ENCODE data around the gene SYNPO.

Gene SYNPO

DNA sequence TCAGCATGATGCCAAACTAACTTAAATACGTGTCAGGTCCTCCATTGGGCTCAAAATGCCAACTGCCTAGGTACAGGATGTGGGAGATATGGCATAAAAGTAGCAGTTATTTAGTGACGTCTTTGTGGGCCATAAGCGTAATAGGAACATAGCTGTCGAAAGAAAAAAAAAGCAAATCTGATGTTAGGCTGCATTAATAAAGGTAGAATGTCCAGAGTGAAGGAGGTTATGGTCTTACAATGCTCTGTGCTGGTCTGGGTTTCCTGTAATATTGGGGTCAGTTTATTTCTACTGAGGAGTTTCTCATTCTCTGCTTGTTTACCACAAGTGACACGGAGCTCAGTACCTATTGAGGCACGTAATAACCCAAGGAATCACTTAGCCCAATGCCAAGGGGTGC lies 33.4 kb upstream of the SYNPO start:
- H3K4me3 ChIP-seq (ENCODE audit: low read depth, low read length), result no peak overlapping the region
- no peak for DNase-seq (ENCODE audit: low read depth)
- TF ChIP-seq, protein P1, sequence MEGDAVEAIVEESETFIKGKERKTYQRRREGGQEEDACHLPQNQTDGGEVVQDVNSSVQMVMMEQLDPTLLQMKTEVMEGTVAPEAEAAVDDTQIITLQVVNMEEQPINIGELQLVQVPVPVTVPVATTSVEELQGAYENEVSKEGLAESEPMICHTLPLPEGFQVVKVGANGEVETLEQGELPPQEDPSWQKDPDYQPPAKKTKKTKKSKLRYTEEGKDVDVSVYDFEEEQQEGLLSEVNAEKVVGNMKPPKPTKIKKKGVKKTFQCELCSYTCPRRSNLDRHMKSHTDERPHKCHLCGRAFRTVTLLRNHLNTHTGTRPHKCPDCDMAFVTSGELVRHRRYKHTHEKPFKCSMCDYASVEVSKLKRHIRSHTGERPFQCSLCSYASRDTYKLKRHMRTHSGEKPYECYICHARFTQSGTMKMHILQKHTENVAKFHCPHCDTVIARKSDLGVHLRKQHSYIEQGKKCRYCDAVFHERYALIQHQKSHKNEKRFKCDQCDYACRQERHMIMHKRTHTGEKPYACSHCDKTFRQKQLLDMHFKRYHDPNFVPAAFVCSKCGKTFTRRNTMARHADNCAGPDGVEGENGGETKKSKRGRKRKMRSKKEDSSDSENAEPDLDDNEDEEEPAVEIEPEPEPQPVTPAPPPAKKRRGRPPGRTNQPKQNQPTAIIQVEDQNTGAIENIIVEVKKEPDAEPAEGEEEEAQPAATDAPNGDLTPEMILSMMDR (IDR thresholded peaks at IDR 0.05; ENCODE audit: low read depth, low read length, missing control alignments), result no peak

DNA sequence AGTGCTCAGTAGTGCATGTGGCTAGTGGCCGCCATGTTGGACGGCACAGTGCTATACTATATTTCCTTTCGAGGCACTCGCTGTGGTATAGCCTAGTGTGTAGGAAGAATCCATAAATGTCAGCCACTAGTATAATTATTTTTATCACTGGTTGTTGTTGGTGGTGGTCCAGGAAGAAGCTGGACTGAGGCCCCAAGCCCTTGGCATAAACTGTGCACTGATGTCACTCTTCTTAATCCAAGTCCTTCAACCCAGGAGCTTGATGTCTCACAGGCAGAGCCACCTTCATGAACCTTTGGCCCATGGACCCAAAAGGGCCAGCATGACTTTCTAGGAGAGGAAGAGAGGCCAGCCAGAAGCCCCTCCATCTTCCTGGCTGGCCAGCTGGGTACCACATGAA lies 32.5 kb upstream of the SYNPO start:
- TF ChIP-seq, protein P1 (IDR thresholded peaks at IDR 0.05; ENCODE audit: low read depth, low read length, missing control alignments), result no peak
- DNase-seq (ENCODE audit: low read depth), result no peak
- no peak overlapping the region for H3K4me3 ChIP-seq (ENCODE audit: low read depth, low read length)

DNA sequence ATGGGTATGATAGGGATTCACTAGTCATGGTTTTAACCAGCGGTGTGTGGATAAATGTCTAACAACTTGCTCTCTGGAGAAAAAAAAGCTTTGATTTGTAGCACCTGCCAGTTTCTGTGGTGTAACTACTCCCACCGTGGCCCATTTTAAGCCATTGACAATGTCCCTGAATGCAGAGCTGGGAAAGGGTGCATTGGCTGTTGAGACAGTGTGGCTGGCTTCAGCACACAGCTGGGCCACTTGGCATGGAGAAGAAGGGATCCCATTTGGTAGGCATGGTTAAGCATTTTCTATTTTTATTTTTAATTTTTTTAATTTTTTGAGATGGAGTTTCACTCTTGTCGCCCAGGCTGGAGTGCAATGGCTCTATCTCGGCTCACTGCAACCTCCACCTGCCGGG lies 31.5 kb upstream of the SYNPO start:
- TF ChIP-seq, protein P1 (IDR thresholded peaks at IDR 0.05; ENCODE audit: low read depth, low read length, missing control alignments), result no peak
- no peak for DNase-seq (ENCODE audit: low read depth)
- H3K4me3 ChIP-seq (ENCODE audit: low read depth, low read length), result no peak overlapping the region

DNA sequence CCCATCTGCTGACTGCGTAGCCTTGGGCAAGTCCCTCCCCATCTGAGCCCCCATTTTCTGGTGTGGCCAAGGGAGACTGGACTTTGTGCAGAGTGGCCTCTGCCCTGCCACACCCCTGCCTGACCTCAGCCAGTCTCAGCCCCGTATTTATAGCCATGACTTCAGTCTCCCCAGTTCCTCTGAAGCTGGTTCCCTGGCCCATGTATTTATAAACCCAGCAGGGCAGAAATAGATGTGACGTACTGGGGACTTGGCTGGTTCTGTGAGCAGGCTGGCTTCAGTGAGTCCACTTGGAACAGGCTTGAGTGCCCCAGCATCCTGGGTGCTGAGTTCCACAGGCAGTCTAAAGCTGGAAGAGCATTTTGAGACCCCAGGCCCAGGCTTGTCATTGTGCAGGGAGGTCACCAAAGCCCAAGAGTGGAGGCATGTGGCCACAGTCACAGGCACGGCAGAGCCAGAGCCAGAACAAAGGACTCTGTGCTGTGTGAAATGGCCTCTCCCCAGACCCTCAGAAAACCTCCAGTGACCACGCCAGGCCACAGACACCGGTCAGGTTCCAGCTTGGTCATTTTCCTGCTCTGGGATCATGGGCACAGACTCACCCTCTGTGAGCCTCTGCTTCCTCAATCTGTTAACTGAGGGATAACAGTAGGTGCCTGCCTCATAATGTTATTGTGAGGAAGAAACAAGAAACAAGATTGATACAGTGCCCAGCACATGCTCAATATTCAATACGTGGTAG lies 30.4 kb upstream of the SYNPO start:
- TF ChIP-seq, protein P1 (IDR thresholded peaks at IDR 0.05; ENCODE audit: low read depth, low read length, missing control alignments), result no peak
- H3K4me3 ChIP-seq (ENCODE audit: low read depth, low read length), result no peak overlapping the region
- no peak for DNase-seq (ENCODE audit: low read depth)

DNA sequence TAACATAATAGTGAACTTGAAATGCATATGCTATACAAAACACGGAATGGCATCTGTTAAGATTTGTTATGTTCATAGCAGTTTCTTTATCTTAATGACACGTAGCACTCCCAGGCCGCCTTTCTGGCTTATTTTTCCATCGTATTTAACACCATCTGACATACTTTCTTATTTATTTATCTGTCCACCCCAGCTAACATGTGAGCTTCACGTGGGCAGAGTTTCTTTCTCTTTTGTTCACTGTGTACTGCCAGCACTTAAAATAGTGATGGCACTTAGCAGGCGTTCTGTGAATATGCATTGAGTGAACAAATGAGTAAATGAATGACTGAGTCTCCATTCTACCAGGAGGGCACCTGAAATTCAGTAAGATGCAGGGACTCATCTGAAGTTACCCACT lies 29.4 kb upstream of the SYNPO start:
- no peak for DNase-seq (ENCODE audit: low read depth)
- no peak overlapping the region for H3K4me3 ChIP-seq (ENCODE audit: low read depth, low read length)
- TF ChIP-seq, protein P1 (IDR thresholded peaks at IDR 0.05; ENCODE audit: low read depth, low read length, missing control alignments), result no peak

DNA sequence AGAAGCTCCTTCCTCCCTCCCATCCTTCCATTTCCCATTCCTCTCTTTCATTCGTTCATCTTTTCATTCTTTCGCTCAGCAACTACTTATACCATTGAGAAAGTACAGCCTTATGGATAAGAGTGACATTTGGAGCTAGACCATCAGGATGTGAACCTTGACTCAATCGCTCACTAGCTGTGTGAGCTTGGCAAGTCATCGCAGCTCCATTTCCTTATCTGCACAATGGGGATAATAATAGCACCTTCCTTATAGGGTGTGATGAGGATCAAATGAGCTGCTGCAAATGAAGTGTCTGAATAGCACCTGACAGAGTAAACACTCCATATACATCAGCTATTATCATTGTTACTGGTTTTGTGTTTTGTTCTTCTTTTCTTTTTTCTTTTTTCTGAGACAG lies 28.1 kb upstream of the SYNPO start:
- no peak overlapping the region for H3K4me3 ChIP-seq (ENCODE audit: low read depth, low read length)
- DNase-seq (ENCODE audit: low read depth), result no peak
- TF ChIP-seq, protein P1 (IDR thresholded peaks at IDR 0.05; ENCODE audit: low read depth, low read length, missing control alignments), result no peak

Data from GM12864 (cell line).